ENCODE results near the gene PLSCR4.
"Not testable (repeated sequence)": the region's sequence is repeated elsewhere in the genome, so short reads cannot be mapped to it uniquely, and the experiment has no call there.

The PLSCR4 gene, protein sequence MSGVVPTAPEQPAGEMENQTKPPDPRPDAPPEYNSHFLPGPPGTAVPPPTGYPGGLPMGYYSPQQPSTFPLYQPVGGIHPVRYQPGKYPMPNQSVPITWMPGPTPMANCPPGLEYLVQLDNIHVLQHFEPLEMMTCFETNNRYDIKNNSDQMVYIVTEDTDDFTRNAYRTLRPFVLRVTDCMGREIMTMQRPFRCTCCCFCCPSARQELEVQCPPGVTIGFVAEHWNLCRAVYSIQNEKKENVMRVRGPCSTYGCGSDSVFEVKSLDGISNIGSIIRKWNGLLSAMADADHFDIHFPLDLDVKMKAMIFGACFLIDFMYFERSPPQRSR

DNA sequence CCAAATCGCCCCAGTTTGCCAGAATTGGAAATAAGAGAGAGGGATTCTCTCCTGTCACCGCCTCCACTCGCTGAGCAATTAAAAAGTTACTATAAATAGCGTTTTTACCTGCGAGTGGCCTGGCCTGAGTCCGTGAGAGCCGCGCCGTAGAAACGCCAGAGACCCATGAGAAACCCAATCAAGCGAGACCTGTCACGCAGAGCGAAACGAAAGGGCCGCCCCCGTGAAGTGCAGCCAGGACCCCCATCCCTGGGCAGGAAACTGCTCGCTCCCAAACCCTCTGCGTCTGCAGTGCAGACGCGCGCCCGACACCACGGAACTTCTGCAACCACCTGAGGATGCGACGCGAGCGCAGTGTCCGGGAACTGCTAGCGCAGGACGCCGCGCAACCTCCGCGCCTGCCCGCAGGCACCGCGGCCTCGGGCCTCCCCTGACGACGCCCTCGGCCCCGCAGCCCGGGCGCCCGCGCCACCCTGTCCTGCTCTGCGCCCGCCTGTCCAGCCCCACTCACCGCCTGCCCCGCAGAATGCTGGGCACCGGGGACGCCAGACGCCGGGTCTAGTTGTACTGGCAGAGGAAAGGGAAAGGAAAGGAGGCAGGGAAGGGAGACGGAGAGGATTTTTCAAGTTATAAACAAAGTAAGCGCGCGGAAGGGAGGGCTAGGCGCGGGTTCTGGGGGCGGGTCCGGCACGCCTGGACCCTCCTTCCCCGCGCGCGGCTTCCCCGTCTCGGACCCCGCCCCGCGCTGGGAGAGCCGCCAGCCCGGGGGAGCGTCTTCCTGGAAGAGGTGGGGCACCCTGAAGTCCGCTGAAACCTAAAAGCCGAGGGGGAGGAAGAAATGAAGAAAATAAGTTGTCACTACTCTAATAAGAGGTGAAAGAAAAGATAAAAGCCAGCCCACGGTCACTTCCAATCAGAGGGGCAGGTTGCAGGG lies at the start of gene PLSCR4:
PLSCR4 (minus strand) TSS at position 657 of the 934 bp plus-strand sequence. CDS start 29,034 bp downstream, outside the sequence.
- peak; percentile 81 for DNase-seq

DNA sequence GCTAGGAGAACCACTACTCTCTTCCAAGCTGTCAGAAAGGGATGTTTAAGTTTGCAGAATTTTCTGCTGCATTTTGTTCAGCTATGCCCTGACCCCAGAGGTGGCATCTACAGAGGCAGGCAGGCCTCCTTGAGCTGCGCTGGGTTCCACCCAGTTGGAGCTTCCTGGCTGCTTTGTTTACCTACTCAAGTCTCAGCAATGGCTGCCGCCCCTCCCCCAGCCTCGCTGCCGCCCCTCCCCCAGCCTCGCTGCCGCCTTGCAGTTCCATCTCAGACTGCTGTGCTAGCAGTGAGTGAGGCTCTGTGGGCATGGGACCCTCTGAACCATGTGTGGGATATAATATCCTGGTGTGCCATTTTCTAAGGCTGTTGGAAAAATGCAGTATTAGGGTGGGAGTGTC lies 42.5 kb upstream of the PLSCR4 start:
- not testable (repeated sequence) for DNase-seq

DNA sequence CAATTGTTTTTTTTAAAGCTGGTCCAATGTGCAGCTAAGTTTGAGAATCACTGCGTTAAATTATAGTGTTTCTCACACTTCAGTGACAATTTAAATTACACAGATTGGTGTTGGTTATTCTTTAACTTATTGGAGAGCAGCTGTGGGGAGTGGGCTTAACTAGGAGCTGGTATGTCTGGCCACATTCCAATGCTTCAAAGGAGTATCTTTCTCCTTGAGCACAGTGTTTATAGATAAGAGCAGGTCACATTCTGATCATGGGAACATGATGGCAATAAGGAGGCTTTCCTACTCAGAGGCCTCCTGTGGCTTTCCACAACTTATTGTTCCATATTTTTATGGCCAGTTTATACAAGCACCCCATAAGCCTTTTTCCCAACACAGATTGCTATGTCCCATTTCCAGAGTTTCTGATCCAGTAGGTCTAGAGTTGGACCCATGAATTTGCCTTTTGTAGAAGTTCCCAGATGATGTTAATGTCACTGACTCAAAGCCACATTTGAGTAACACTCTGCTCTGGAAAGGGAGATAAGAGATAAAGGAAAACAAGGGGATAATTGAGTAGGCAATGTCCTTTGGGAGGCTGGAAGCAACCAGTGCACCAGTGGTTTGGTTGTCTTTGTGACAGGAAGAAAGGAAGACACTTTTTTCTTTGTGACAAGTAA lies 33.0 kb upstream of the PLSCR4 start:
- no peak for DNase-seq

DNA sequence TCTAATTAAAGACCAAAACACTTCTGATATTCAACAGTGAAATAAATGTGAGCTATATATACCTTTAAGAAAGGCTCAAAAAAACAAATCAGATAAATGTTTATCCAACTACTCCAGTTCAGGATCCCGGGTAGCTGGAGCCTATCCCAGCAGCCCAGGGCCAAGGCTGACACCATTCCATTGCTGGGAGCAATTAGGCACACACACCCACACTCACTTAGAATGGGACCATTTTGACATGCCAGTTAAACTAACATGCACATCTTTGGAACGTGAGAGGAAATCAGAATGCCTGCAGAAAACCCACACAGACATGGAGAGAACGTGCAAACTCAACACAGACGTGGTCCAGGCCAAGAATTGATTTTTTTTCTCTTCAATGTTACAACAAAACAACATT lies 30.0 kb upstream of the PLSCR4 start:
- peak; percentile 63 for DNase-seq

DNA sequence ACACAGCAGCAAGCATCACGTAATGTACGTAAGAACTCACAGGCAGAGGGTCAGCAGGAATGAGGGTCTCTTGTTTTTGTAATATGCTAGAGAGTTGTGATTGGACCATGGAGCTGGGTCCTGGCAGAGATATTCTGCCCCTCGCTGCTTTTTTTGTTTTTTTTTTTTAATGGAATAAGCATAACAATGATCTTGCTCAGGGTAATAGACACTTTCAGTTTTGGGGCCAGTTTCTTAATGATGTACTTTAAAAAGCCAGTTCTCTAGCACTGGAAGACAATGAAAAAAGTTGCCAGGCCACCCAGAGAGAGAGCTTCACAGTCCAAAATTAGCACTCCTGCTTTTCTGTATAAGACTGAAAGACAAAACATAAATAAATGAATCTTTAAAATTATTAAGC lies 29.0 kb upstream of the PLSCR4 start:
- no peak for DNase-seq

DNA sequence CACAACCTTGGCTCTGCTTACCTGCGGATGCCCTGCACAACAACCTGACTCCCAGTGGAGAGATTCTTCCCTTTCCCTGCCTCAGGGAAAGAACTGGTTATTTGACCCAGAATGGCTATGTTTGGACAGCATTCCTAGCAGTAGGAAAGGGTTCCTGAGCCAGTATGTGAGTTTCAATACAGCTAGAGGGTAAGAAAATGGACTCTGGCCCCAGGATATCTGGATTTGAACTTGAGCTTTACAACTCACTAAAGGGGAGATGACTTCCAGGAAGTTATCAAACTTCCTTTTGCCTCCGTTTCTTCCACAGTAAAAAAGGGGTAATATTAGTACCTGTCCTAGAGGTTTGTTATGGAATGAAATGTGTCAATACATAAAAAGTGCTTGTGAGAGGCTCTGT lies 28.1 kb upstream of the PLSCR4 start:
- no peak for DNase-seq

DNA sequence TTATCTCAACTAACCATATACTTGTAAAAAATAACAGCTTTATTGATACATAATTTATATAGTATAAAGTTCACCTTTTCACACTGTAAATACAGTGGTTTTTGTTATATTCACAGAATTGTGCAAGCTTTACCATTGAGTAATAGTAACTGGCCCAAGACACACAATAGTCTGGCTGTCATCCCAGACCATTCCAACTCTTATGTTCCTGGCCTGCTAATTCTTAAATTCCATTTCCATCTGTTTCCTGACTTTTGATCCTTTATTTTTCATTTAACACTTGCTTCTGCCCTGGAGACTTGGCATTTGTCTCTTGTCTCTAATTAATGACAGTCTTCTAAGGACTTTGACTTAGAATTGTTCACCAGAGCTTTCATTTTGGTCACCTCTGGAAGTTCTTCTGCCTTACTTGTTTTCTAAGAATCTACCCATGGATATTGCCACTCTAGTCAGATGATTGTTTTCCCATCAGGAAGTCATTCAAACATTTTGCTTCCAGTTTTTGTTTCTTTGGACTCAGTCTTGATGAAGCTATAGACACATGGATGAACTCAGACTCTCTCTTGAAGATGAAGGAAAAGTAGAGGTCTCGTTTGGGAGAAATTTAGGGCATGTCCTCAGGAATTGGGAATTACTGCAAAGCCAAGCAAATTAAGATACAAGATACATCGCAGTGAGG lies 27.2 kb upstream of the PLSCR4 start:
- peak; percentile 93 for DNase-seq

DNA sequence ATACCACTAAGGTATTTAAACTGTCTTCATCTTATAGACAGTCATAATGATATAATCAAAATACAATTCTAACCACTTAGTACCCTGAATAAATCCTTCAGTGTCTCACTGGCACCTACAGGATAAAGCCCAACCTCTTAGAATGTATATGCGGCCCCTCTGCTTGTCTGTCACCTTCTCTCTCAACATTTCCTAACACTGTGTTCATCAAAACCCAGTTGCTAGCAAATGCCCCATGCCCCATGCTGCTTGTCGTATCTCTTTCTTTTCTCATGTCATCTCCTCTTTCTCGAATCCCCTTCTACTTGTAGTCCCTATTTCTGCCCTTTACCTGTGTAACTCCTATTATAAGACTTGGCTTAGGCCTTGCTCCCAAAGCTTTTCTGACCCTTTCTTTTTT lies 24.6 kb upstream of the PLSCR4 start:
- DNase-seq = no peak

DNA sequence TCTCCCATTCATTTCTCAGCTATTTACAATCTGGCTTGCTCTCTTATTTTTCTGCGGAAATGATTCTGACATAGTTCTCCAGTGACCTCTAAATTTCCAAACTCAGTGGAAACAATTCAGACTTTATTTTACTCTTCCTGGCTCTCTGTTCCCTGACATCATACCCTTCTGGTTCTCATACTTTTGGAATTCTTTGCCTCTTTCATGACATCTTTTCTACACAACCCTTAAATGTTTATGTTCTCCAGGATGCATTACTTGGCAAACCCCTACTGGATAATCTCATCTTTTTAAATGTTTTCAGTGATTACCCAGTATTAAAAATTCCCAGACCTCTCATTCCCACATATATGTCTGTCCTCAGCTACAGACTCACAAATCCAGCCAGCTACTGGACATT lies 23.9 kb upstream of the PLSCR4 start:
- peak; percentile 89 for DNase-seq

DNA sequence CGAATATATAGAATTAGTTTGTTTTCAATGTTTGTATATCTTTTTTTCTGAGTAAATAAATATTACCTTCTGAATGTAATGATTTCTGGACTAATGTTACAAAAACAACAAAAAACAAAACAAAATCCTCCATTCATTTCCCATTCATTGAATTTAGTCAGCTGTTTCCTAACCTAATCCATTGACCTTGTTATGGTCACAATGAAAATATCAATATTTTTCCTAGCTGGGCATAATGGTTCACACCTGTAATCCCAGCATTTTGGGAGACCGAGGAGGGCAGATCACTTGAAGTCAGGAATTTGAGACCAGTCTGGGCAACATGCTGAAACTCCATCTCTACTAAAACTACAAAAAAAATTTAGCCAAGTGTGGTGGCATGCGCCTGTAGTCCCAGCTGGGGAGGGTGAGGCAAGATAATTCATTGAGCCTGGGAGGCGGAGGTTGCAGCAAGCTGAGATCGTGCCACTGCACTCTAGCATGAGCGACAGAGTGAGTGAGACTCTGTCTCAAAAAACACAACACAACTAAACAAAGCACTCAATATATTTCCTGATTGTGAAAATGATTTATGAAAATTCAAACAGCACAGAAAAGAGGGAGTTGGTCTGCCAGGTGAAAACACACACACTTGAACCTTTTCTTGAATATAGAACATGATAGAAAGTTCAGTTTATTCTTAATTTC lies 23.0 kb upstream of the PLSCR4 start:
- no peak for DNase-seq

DNA sequence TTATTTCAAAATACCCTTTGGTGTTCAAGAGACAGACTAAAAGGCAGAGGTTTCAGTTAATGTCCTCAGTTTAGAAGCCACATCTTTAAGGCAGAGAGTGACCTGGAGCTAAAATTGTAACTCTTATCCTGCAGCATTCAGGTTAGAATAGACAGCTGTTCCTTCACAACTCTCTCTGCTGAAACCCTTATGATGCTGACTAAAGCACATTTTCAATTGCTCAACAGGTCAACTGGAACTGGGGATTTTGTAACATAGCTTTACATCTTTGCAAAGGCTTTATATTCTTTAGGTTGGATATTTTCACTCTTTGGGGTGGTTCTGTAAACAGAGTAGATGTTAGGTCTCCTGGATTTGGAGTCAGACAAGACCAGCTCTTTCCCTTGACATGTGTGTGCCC lies 20.3 kb upstream of the PLSCR4 start:
- DNase-seq = no peak

DNA sequence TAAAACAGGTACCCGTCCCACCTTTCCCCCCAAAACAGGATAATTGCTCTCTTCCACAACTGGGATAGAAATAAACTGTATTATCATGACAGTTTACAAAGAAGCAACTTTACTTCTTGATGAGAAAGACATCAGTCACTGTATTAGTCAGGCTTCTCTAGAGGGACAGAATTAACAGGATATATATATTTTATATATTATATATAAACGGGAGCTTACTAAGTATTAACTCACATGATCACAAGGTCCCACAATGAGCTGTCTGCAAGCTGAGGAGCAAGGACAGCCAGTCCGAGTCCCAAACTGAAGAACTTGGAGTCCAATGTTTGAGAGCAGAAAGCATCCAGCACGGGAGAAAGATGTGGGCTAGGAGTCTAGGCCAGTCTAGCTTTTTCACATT lies 18.4 kb upstream of the PLSCR4 start:
- no peak for DNase-seq

DNA sequence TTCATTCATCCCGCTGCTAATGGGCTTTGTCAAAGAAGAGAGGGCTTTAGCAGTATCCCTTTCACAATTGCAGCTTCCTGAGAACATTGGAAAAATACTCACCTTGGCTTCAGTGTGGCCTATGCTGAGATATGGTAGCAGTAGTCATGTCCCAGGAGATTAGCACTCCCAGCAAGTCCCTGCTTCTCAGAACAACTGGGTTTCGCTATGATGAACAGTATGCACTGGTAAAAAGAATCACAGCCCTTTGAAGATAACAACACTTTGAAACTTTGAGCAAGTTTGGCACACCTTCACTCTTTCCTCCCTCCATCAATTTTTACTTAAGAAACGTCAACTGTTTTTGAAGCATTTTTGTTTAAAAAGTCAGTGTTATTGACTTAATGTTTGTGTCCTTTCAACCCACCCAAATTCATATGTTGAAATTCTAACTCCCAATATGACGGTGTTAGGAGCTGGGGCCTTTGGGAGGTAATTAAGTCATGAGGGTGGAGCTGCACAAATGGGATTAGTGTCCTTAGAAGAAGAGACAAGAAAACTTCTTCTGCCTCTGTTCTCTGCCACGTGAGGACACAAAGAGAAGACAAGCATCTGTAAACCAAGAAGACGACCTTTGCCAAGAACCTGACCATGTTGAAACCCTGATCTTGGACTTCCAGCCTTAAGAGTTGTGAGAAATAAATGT lies 17.8 kb upstream of the PLSCR4 start:
- DNase-seq = no peak

DNA sequence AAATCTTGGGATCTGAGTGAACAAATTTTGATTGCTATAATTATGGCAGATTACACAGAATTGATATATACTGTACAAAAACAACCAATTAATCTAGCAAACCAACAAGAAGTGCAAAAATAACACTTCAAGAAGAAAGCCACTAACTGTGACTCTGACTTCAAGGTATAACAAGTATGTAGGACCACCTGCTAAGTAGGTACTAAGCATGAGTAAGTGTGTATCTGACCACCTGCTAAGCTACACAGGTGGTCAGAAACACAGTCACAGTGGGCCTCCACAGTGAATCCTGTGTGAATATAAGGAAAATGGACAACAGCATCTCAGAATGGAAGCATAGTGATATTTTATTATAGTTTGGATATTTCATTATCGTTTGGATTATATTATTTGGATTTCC lies 14.8 kb upstream of the PLSCR4 start:
- no peak for DNase-seq

DNA sequence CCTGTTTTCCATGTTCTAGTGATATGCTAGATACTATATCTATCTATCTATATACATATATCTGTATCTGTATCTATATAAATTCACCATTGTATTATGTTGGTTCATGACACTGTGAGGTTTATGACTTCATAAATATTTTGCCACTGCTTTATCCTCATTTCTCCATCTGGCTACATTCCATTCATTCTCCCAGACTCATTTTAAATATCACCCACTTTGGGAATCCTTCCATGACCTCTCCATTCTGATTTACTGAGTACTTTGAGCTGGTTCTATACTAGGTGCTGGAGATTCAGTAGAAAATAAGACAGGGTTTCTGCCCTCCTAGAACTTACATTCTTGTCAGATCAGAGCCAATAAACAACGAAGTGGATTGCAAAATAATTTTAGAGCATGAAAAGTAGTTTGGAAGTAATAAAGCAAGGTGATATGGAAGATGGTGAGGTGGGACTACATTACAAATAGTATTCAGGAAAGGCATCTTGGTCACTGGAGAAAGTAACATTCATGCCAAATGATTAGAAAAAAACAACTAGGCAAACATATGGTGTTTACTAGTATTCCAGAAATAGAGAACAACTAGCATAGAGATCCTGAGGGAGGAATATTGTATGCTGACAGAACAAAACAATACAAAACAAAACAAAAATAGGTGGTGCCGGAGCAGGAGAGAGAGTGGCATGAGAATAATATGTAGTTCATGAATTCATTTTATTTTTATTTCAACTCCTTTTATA lies 11.6 kb upstream of the PLSCR4 start:
- peak; percentile 64 for DNase-seq

DNA sequence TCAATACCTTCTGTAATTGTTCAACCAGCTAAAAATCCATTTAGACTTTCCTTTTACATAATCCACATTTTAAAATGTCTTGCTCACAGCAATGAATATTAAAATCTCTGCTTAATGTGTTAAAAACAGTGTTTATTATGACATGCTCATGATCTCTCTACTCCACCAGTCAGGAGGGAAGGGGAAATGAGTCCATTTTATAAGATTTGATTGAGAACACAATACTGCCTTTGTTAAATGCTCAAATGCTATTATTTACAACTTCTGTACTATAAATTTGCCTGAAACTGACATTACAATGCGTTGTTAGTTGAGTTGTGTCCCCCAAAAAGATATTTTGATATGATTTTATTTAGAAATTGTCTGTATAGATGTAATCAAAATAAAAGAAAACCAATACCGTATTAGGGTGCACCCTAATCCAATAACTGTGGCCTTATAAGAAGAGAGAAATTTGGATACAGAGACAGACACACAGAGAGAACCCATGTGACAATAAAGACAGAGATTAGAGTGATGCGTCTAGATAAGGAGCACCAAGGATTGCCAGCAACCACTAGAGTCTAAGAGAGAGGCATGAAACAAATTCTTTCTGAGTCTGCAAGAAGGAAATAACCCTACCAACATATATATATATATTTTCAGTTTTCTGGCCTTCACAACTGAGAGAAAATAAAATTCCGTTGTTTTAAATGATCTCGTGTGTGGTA lies 9.1 kb upstream of the PLSCR4 start:
- DNase-seq = no peak

DNA sequence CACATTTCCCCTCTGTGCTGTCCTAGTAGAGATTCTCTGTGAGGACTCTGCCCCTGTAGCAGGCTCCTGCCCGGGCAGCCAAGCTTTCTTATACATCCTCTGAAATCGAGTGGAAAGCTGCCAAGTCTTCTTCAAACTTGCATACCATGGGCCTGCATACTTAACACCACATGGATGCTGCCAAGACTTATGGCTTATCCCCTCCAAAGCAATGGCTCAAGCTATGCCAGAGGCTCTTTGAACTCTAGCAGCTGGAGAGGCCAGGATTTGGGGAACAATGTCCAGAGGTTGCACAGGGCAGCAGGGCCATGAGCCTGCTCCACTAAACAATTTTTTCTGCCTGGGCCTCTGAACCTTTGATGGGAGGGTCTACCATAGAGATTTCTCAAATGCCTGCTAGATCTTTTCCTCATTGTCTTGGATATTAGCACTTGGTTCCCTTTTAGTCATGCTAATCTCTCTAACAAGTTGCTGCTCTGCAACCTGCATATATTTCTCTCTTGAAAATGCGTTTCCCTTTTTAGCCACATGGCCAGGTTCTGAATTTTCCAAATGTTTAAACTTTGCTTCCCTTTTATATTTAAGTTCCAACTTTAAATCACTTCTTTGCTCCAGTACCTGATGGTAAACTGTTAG lies 6.1 kb upstream of the PLSCR4 start:
- DNase-seq = peak; percentile 65

DNA sequence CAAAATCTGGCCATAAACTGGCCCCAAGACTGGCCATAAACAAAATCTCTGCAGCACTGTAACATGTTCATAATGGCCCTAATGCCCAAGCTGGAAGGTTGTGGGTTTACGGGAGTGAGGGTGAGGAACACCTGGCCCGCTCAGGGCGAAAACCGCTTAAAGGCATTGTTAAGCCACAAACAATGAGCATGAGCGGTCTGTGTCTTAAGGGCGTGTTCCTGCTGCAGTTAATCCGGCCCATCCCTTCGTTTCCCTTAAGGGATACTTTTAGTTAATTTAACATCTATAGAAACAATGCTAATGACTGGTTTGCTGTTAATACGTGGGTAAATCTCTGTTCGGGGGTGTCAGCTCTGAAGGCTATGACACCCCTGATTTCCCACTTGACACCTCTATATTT lies 1.5 kb upstream of the PLSCR4 start:
- DNase-seq = not testable (repeated sequence)

DNA sequence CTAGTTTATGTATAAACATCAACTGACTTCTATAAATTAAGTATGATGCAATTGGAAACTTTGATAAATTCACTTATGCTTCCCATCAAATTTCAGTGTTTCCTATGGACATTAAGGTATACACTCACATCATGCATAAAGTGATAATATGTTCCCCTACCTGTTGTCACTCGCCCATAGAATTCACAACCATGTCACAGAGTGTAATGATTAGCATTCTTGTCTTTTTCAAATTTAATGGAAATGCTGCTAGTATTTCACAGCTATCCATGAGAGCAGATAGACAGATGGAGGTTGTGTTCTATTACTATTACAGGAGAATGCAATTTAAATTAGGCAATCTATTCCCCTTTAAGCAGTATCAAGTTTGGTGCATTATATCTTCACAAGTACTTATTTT lies 984 bp downstream of the PLSCR4 start:
- no peak for DNase-seq

DNA sequence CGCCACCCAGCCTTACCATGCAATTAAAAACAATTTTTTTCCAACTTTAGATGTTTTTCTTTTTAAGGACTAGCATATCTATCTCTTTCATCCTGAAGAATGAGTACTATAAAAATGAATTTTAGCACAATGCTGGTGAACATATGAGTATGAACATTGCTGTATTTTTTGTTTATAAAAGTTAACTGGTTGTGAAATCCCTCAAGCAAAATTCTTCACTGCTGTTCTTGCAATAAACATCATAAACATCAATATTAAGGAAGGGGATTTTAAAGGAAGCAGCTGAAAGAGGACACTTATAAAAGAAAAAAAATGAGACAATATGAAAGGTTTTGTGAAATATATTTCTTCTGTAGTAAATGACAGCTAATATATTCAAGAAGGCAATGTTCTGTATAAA lies 3.0 kb downstream of the PLSCR4 start:
- no peak for DNase-seq

Data from fibroblast of skin of right quadriceps (primary cell).